T-helper 2 cell treated with Interferon-gamma antibody and Interleukin-4, amounts not matched to agents 100 ng/mL and 5 ng/mL, for 36 hours (primary cell): ENCODE data around the gene ST8SIA5. TPM values are rescaled to one million over a fixed set of nuclear protein-coding genes. Genes with fewer than 3 reads are reported as not detected.
"Not testable (repeated sequence)": the region's sequence is repeated elsewhere in the genome, so short reads cannot be mapped to it uniquely, and the experiment has no call there.

Source experiments
- intact Hi-C: fragments of 100-400 bp; cut with micrococcal nuclease; formaldehyde crosslinking; loops from one replicate; pipeline ENCODE4 v1.15.1; 2023
- total RNA-seq: library from RNA; stranded (reverse); gene quantifications from 2 replicates; pipeline ENCODE4 v1.2.3, GENCODE V29; 2022

Gene ST8SIA5, protein sequence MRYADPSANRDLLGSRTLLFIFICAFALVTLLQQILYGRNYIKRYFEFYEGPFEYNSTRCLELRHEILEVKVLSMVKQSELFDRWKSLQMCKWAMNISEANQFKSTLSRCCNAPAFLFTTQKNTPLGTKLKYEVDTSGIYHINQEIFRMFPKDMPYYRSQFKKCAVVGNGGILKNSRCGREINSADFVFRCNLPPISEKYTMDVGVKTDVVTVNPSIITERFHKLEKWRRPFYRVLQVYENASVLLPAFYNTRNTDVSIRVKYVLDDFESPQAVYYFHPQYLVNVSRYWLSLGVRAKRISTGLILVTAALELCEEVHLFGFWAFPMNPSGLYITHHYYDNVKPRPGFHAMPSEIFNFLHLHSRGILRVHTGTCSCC
- 0.07 TPM in 1 of 2 replicates, not detected in the other for total RNA-seq

DNA sequence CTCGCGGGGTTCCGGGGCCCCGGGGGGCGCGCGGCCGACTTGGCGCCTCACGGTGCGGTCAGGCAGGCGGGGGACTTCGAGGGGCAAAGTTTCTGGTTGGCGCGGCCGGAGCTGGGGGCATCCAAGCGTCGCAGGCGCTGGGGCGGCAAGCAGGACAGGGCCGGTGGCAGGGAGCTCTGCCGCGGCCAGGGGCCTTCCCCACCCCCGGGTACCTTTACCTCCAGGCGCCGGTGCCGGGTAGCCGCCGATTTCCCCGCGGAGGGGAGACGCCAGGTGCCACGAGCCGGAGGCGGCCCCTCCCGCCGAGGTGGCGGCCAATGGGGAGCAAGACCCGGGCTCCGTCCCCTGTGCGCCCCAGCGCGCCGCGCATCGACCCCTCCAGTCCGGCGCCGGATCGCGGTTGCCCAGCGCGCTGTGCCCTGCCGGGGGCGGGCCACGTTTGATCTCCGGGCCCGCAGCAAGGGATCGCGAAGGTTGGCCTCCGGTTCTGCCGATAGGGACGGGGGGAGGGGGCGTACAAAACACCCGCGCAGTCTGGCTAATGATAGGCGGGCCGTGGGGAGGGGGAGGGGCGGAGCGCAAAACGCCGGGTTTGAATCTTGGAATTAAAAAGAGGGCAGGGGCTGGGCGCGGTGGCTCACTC lies at the start of gene ST8SIA5:
Gene ST8SIA5, minus strand, starts transcription at position 495 of the 643 bp plus-strand sequence. CDS start 545 bp downstream, outside the sequence.
- intact Hi-C loops: loop anchor here (2.0 kb wide), 1 partner anchor 160 kb away; the partner anchor contains the start of genes KATNAL2 and PIAS2

DNA sequence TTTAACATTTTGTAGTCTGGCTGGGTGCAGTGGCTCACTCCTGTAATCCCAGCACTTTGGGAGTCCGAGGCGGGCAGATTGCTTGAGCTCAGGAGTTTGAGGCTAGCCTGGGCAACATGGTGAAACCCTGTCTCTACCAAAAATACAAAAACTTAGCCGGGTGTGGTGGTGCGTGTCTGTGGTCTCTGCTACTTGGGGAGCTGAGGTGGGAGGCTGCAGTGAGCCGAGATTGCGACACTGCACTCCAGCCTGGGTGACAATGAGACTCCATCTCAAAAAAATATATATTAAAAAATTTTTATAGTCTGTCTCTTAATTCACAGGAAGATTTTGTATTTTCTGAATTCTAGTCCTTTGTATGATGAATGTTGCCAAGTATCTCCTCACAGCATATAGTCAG lies 39.1 kb upstream of the ST8SIA5 start:
- intact Hi-C loops: not testable (repeated sequence)

DNA sequence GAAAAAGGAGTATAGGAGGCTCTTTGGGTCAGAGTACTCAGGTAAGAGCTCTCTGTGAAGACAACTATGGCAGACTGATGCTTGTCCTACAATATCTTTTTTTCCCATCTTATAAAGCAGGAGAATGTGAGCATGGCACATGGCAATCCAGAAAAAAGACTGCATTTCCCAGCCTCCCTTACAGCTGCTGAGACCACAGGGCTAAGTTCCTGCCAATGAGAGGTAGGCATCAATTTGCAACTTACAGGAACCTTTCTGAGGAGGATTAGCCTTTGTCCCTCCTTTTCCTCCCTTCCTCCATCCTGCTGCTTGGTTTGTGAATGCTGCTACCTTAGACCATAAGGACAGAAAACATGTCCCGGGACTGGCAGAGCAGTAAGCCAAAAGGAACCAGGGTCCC lies 37.8 kb upstream of the ST8SIA5 start:
- intact Hi-C loops: no loop called here

DNA sequence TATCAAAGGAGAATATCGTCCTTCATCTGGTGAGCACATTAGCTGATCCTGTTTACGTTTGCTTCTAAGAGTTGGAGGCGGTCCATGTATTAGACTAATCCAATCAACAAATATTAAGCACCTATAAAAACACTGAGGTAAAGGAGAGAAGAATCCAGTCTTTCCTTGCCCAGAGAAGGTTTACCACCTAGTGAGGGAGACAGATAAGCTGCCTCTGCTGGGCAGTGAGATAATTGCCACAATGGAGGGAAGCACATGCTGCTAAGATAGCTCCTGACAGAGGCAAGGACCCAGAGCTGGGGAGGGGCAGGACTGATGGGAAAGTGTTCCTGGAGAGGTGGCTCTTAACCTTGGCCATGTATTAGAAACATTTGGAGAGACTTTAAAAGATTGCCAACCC lies 36.7 kb upstream of the ST8SIA5 start:
- intact Hi-C loops: no loop called here

DNA sequence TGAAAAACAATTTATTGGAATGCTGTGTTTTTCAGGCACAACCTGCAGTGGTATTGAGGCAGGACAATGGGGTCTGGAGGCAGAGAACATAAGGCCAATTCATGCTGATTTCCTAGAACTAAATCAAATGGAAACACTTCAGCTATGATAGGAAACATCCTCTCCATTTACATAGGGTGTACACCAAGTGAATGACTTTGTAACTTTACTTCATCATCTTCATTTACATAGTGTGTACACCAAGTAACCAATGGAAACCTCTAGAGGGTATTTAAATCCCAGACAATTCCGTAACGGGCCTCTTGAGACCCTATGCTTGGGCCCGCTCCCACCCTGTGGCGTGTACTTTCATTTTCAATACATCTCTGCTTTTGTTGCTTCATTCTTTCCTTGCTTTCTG lies 32.2 kb upstream of the ST8SIA5 start:
- intact Hi-C loops: no loop called here

DNA sequence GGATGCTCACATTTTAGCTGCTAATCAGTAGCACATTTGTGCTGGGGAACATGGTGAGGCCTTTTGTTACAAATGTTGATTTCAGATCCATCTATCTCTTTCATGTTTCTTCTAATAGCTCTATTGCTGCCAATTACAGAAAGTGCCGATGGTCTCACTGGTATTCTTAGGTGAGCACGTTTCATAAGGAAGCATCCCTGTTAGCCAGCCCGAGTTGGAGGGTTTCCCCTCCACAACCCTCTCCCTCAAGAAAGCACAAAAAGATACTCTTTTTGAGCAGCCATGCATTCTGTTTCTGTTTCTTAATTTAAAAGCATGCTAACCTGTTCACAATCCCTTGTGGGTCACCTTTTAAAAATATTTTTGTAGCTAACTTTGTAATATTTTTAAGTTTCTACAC lies 30.8 kb upstream of the ST8SIA5 start:
- intact Hi-C loops: no loop called here

DNA sequence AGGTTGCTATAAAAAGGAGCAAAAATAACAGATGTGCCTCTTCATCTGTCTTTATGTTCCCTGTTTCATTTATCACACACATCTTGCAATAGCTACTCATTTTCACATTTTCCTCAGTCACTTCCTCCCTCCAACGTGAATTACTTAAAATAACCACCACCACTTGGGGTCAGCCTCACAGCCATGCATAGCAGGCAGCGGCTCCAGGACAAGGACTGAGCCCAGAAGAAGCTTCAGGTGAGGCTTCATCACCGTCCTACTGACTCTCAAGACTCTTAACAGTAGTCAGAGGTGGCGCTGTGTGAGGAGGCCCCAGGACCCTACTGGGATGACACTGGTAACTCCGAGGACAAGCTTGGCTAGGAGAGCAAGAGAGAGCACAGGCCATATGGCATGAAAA lies 15.5 kb upstream of the ST8SIA5 start:
- intact Hi-C loops: no loop called here

DNA sequence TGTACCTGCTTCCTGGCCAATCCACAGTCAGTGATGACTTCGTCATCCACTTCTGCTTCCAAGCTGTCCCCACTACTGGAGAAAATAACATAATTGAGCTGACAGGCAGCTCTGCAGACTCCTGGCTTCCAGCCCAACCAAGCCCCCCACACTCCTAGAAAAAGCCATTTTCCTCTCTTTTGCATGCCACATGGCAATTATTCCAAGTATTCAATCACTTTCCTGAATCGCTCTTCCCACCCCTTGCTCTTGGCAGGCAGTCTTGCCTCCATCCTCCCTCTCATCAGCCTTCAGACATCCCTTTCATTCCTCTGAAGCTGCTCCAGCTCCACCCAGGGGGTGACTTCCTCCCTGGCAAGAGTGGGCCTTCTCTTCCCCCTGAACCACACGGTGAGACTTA lies 14.3 kb upstream of the ST8SIA5 start:
- intact Hi-C loops: no loop called here

DNA sequence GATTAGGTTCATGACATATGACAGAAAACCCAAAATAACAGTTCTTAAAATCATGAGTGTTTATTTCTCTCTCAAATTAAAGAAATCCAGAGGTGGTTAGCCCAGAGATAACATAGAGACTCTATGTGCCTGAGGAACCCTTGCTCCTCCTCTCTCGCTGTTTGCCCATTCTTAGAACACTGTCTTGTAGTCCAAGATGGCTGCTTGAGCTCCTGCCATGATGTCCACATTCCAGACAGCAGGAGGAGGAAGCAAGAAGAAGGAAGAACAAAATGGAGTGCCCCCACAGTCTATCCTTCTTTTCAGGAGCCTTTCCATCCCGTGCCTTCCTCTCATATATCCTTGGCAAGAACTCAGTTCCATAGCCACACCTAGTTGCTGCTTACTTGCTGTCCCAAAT lies 13.9 kb upstream of the ST8SIA5 start:
- intact Hi-C loops: no loop called here

DNA sequence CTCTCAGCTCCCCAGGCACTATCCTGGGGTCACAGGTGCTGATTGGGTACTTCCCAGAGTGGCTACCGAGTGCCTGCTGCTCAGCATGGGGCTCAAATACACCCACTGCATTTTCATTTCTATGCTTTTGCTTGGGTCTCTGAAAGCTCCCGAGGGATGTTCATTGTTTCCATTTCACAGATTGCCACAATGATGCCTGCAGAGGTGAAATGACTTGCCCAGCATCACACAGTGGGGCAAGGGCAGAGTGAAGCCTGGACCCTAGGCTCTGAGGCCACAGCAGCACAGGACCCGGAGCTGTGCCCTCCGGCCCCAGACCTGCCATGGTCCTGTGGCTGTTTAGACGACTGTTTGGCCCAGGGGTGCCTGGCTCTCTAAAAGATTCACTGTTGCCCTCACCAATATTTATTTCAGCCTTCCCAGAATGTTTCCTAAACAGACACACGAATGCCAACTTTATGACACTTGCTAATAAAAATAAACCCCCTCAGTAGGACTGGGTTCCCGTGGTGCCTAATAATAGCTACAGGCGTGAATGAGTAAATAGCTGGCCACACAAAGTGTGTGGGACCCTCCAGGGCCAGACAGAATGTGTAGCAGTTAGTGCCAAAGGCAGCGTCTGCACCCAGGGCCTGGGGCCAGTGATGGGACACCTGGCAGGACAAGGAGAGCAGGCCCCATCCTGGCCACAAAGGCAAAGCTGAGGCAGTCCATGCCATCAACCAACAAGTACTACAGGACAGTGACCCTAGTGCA lies 11.5 kb upstream of the ST8SIA5 start:
- intact Hi-C loops: no loop called here

DNA sequence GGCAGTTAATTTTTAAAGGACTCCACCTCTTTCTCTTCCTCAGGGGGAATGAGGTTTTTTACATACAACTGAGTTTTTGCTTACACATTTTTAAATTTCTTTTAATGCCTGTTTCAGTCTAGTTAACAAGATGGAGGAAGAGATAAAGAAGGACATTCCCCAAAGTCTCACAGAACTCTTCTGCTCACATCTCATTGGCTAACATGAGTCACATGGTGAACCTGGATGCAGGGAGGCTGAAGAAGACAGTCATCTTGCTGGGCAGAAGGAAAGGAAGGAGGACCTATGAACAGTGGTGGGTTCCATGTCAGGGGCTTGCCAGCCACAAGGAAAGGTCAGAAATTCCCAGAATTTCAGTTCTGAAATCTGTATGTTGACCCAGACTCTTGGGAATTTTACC lies 10.4 kb upstream of the ST8SIA5 start:
- intact Hi-C loops: no loop called here

DNA sequence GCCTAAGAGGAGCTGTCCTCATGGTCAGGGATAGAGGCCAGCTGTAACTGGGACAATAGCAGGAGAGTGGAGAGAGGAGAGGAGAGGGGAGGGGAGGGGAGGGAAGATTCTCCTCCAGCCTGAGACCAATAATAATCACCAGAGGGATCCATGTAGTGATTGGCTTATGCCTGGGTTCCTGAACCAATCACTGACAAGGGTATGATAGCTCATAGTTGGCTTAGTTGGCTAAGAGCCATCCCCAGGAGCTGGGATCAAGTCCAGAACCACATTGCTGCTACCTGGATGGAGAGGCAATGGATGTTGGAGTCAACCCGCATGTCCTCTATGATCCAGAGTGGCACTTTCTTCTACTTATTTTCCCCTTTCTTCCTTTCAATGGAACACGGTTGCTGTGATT lies 7.7 kb upstream of the ST8SIA5 start:
- intact Hi-C loops: no loop called here

DNA sequence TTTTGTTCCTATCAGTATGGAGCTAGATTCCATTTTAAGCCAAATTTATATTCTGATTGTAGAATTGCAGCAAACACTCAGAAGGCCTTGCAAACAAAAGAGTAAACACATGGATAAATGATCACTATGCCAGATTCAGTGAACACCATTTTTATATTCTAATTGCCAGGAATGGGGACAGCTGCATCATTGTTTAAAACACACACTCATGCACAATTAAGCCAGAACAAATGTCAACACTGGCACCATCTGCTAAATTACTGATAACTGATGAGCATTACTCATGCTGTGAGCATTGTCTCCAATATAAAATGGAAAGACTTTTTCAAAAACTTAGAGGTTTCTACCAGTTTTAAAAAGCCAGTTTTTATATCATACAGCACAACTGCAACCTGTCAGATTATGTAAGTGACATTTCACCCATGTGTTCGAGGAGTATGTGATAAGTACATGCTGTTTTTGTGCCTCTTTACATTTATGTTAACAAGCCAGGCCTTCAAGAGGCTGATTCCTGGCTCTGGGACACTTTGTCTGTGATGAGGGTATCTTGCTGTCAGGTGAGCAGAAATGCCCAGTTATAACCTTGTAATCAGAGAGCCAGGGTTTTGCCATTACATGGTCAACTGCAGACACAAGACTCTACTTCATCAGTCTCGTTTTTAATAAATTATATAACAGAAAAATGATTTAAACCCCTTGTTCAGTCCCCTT lies 4.4 kb upstream of the ST8SIA5 start:
- intact Hi-C loops: no loop called here

DNA sequence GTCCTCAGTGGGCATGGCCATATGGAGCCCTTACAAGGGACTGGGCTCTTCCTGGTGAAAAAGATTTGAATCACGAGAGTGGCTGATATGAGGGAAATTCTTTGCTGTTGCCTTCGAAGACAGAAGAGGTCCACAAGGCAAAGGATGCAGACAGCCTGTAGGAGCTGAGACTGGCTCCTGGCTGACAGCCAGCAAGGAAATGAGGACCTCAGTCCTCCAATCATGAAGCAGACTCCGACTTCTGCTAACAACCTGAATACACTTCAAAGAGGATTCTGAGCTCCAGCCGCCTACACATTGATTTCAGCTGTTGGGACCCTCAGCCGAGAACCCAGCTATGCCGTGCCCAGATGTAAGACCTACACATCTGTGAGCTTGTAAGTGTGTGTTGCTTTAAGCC lies 3.0 kb upstream of the ST8SIA5 start:
- intact Hi-C loops: no loop called here

DNA sequence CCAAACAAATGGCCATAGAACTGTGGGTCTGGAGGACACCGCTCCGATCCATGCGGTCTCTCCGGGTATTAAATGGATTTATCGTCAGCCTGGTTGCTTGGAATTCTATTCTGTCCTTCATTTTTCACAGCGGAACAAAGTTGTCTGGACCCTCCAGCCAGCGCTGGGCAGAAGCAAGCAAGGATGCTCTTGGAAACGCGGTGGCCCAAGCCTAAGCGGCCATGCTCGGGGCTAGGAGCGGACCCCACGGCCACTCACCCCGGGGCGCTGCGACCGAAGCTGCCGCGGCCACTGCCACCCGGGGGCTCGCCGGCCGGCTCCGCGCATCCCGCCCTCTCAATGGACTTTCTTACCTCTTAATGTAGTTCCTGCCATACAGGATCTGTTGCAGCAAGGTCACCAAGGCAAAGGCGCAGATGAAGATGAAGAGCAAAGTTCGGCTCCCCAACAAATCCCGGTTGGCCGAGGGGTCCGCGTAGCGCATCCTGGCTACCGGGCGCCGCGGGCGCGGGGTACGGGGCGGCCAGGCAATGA lies 761 bp downstream of the ST8SIA5 start:
- intact Hi-C loops: loop anchor here (2.0 kb wide), 1 partner anchor 161 kb away; the partner anchor contains the start of genes KATNAL2 and PIAS2

DNA sequence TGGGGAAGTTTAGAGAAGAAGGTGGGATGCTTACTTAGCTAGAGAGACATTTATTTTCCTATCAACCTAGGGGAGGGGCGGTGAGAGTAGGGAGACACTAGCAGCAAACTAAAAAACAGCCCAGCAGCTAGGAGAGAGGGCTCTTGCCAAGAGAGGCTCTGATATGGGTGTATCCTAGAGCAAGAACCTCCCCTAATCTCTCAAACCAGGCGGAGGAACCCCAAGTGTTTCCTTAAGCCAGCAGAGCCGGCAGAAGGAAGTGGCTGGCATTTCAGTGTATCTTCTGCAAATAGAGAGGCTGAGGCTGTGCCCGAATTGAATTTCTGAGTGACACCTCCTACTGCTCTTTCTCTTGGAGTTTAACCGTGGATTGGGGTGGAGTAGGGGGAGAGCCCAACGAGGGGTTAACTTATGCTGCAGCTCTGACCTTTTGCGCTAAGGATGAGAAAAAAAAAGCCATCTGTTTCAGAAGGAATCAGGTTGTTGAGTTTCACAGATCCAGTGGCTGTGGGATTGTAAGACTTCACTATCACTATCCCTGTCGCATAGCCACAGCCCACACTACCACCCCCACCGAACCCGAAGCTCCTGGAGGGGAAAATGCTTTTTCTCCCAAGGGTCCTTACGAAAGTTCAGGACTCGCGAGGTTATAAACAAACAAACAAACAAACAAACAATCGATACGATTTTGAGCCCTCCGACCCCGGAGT lies 1.4 kb downstream of the ST8SIA5 start:
- intact Hi-C loops: loop anchor here (2.0 kb wide), 1 partner anchor 161 kb away; the partner anchor contains the start of genes KATNAL2 and PIAS2

DNA sequence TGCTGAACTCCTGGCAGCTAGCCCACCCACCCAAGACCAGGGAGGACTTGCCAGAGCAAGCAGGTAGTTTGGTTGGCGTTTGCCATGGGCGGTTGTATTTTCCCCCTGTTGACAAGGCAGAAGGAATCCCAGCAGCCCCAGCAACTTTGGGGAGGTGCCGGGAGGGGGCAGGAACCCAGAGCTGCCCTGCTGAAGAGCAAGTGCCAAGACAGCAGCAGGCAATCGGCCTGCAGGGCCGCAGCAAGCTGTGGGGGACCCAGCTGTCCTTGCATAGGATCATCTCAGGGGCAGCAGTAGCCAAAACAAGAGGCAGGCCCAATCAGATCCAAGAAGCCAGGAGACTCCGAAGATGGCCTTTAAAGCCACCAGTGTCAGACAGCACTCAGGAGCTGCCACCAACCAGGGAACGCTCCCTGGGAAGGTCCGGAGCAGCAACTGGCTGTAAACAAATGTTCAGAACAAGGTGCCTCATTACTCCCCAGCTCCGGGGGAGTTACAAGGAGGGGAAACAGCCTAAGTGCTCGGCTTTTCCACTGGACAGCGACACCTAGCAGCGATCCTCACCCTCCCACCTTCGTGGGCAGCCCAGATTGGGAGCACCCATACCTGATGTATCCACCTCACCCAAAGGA lies 2.1 kb downstream of the ST8SIA5 start:
- intact Hi-C loops: no loop called here

DNA sequence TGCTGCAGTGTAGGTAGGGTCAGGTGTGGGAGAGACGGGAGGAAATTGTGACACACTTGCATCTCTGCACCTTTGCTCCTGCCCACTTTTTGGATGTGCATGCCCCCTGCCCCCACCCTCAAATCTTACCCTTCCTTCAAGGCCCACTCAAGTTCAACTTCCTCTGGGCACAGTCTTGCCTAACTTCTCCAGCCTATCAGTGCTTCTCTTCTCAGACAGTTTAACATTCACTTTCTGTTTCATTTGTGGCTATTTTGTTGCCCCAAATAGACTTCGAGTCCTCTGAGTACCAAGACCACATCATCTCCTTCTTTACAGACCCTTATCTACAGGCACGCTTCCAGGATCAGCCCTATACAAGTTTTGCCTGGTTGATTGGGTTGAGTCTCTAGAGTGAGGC lies 2.7 kb downstream of the ST8SIA5 start:
- intact Hi-C loops: no loop called here

DNA sequence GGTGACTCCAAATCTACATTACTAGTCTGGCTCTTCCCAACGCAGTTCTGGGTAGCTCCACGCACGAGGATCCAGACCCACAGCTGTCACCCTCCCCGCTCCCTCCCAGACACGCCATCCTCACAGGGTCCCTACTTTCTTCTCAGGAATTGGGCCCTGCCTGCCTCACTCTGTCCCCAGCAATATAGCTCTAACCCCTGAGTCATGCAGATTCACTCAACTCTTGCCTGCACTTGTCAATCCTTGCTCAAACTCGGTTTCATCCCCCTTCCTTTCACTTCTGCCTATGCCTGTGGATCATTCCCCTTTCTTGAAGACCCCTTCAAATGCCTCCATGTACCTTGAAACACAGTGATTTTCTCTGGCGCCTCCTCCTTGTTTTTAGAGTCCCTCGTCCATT lies 5.0 kb downstream of the ST8SIA5 start:
- intact Hi-C loops: no loop called here

DNA sequence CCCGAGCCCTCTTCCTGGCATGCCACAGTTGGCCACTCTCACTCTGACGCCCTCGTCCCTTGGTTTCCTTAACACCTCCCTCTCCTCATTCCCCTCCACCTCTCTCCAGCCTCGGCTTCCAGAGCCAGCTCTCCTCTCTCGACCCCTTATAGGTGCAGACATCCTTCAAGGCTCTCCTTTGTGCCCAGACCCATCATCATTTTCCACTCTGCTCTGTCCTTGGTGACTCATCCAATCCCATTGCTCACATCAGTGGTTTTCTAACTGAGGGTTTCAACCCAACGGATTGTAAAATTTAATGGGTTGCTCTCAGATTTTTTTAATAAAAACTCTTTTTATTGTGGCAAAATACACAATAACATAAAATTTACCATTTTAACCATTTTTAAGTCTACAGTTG lies 6.2 kb downstream of the ST8SIA5 start:
- intact Hi-C loops: no loop called here
